Astrocyte of the cerebellum (primary cell): ENCODE measurements around the gene HEMK1.

Source experiments
- DNase-seq: peaks from one replicate; pipeline ENCODE4 v3.0.0-alpha.2; 2011; ENCODE audit warnings: low read depth
- H3K4me3 ChIP-seq: 2 replicates; pipeline ENCODE4 v1.5.1; 2011; ENCODE audit warnings: mild to moderate bottlenecking, low read depth, low read length, moderate library complexity
- in situ Hi-C: cut with HindIII; loops from 2 replicates; pipeline ENCODE4 v1.10.0; 2017; ENCODE audit warnings: low sequenced_read_pairs
- TF ChIP-seq, protein P1 (sequence below): IDR thresholded peaks from 2 replicates; pipeline ENCODE4 v1.5.1; 2012; ENCODE audit warnings: low read length, low read depth, moderate library complexity, mild to moderate bottlenecking; ENCODE audit errors: missing control alignments

The HEMK1 gene

DNA sequence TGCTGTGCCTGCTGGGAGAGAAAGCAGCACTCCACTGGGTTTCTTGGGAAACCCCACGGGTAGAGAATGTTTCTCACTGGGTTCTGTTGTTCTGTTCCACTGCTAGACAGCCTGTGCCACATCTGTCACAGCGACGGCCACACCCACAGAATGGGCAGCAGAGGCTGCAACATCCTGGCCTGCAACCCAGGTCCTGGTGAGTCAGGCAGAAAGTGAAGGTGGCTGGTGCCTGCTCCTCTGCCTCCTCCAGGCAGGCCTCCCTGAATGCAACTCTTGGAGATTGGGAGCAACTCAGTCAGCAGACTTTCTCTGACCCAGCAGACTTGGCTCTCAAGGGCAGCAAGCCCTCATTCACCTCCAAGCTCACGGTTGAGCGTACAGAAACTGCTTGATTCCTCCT, 14.8 kb upstream of the HEMK1 start:
- TF ChIP-seq, protein P1, sequence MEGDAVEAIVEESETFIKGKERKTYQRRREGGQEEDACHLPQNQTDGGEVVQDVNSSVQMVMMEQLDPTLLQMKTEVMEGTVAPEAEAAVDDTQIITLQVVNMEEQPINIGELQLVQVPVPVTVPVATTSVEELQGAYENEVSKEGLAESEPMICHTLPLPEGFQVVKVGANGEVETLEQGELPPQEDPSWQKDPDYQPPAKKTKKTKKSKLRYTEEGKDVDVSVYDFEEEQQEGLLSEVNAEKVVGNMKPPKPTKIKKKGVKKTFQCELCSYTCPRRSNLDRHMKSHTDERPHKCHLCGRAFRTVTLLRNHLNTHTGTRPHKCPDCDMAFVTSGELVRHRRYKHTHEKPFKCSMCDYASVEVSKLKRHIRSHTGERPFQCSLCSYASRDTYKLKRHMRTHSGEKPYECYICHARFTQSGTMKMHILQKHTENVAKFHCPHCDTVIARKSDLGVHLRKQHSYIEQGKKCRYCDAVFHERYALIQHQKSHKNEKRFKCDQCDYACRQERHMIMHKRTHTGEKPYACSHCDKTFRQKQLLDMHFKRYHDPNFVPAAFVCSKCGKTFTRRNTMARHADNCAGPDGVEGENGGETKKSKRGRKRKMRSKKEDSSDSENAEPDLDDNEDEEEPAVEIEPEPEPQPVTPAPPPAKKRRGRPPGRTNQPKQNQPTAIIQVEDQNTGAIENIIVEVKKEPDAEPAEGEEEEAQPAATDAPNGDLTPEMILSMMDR = no peak
- no peak overlapping the region for H3K4me3 ChIP-seq
- in situ Hi-C loops = no loop called here
- no peak for DNase-seq

DNA sequence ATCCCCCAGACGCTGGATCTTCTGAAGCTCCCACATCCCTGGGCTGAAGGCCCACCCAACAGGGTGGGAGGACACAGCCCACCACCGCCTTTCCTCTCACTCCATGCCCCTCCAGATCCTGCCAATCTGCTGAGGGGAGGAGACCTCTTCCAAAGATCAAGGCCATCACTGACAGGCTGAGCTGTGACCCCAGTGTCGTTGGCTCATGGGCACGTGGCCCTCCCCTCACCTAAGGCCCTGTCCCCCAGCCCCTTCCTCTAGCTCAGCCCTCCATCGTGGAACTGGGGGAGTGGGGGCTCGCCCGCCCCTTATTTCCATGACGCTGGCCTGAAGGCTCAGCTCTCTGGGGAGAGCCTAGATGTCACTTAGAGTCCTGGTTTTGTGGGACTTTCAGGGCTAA, 12.2 kb upstream of the HEMK1 start:
- TF ChIP-seq, protein P1 = no peak
- H3K4me3 ChIP-seq = no peak overlapping the region
- in situ Hi-C loops = no loop called here
- DNase-seq = no peak

DNA sequence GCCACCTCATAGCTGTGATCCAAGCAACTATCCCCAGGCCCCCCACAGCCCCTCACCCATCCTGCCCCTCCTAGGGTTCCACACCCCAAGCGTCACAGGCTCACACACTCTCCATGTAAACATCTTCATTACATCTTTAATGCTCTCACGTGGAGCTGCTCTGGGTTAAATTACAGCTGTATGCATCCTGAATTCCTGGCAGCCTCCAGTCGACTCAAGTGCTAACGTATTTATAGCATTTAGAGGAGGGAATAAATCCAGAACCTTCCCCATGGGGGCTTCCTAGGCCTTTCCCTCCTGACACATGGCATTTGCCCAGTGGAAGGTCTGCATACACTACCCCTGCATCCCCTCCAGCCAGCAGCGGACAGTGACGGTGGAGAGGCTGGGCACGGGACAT, 11.4 kb upstream of the HEMK1 start:
- no peak overlapping the region for H3K4me3 ChIP-seq
- in situ Hi-C loops = no loop called here
- DNase-seq = no peak
- TF ChIP-seq, protein P1 = no peak

DNA sequence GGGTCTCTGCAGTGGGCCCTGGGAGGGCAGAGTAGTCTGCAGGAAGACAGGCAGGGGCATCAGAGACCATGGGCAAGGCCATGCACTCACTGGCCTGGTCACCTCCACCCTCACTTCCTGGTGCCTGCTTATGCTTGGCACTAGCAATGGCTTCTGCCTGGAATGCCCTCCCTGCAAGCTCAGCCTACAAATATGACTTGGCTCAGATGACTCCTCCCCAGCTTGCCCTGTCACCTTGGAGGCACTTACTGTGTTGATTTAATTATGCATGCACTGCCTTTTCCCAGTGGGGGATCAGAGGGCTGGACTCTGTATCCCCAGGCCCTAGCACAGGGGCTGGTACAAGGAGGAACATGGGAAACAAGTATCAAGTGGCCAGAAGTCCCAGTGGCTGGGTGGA, 9.6 kb upstream of the HEMK1 start:
- H3K4me3 ChIP-seq = no peak overlapping the region
- in situ Hi-C loops = no loop called here
- no peak for DNase-seq
- TF ChIP-seq, protein P1 = no peak

DNA sequence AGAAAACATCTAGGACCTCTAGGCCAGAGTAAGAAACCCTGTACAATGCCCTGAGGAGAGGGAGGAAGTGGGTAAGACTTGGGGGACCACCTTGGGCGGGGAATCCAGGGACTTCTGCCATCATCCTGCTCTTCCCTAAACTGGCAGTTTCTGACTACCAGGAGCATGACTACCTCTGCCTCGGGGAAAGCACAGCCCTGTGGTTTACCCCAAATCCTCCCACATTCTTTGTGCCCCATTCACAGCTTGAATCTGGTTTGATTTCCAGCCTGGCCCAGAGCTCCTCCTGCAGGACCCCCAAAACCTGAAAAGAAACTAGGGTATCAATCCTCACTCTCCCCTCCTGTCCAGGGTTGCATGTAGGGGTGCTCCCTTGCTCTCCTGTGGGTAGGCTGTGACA, 6.5 kb upstream of the HEMK1 start:
- no peak for DNase-seq
- in situ Hi-C loops = no loop called here
- TF ChIP-seq, protein P1 = no peak
- H3K4me3 ChIP-seq = no peak overlapping the region

DNA sequence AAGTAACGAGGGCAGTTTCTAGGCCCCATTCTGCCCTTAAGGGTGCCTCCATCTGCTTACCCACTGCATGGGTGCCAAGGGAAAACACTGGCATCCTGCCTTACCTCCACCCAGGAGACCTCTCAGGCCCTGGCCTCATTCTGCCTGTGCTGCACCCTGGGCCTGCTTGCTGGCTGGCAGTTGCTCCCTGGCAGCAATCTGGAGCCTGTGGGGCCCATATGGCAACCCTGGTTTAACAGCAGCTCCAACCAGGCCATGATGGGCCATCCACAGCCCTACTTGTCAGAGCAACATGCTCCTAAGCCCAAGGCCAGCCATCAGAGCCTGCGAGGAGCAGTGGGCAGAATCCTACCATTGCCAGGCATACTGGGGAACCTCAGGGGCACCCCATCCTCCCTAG, 5.5 kb upstream of the HEMK1 start:
- TF ChIP-seq, protein P1 = no peak
- in situ Hi-C loops = no loop called here

DNA sequence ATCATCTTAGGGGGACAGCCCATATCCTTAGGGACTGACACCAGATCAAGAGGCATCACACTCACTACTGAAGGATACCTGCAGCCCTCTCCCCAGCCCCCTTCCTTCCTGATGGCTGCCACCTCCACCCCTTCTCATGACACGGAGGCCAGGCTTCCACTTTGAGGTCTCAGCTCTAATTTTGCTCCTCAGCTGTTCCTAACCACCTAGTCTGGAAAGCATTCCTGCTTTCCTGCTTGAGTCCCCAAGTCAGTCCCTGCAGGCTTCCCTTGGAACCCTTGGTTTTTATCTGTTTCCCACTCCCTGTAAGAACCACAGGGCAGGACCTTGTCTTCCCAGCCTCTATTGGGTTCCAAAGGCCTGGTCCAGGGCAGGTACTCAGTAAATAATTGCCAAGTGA, 5.0 kb upstream of the HEMK1 start:
- DNase-seq = no peak
- TF ChIP-seq, protein P1 = no peak
- H3K4me3 ChIP-seq = no peak overlapping the region
- in situ Hi-C loops = no loop called here

More for the DNA sequence above, 5.5 kb upstream of the HEMK1 start:
- no peak for DNase-seq
- H3K4me3 ChIP-seq = no peak overlapping the region
